ENCODE measurements around the gene GABRB1. TPM values are rescaled to one million over a fixed set of nuclear protein-coding genes. Genes with fewer than 3 reads are reported as not detected.

GABRB1 gene
- polyA plus RNA-seq, 2 of the 4 experiments (the other 2 are of a cell fraction) = not detected

DNA sequence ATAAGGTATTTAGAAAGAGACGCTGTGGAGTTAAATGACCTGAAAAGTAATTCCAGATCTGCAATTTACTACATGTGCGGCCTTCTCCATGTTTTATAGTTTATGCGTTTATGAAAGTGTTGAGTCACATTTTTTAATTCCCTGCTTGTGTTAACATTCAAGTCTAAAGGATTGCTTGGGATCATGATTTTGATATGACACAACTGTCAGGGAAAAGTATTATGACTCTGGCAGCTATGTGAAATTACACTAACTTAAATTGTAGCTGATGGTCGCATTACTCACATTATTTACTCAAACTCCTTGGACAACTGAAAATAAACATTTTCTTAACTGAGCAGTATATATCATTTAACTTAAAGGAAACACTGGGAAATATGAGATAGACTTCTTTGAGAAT, 14.3 kb upstream of the GABRB1 start:
- 57% methylated on average over 4 of the region's 4 CpGs for WGBS (ENCODE audit: missing lambda C conversion rate)
- ATAC-seq (no peak), DNase-seq (ENCODE audit: low read depth in 1 of 2, low spot score in 1 of 2) (no peak), FAIRE-seq (no peak)
- no peaks in the 10 kb centered on the region for H3K9me3 ChIP-seq
- no peak overlapping the region for H3K4me3 ChIP-seq
- H3K4me2 ChIP-seq = no peak overlapping the region
- ChIA-PET CTCF (no interaction called here), POLR2A (no interaction called here)
- no peaks in the 10 kb centered on the region for H3K4me1 ChIP-seq
- TF ChIP-seq KDM1A (IDR thresholded peaks at IDR 0.05; ENCODE audit: low read depth) (no peak), CHD4 (IDR thresholded peaks at IDR 0.05; ENCODE audit: borderline replicate concordance) (no peak), RCOR1 (IDR thresholded peaks at IDR 0.05; ENCODE audit: low read depth, low read length) (no peak), NR3C1 (IDR thresholded peaks at IDR 0.05) (no peak), MAZ (IDR thresholded peaks at IDR 0.05; ENCODE audit: borderline replicate concordance, low read depth, low read length) (no peak), RAD21 (conservative IDR thresholded peaks at IDR 0.05 in 1 of 2, IDR thresholded peaks at IDR 0.05 in 1 of 2) (no peak), EHF (CRISPR knock-in tag; IDR thresholded peaks at IDR 0.05) (no peak), HEYL (CRISPR knock-in tag; IDR thresholded peaks at IDR 0.05) (no peak), NPAS2 (CRISPR knock-in tag; IDR thresholded peaks at IDR 0.05; ENCODE audit: borderline replicate concordance) (no peak), EP300 (IDR thresholded peaks at IDR 0.05) (no peak), HOXA7 (CRISPR knock-in tag; IDR thresholded peaks at IDR 0.05) (no peak), ZSCAN20 (CRISPR knock-in tag; IDR thresholded peaks at IDR 0.05) (no peak), MYC (IDR thresholded peaks at IDR 0.05; ENCODE audit: borderline replicate concordance, low read length) (no peak), ZNF302 (CRISPR knock-in tag; IDR thresholded peaks at IDR 0.05) (no peak), RFX5 (IDR thresholded peaks at IDR 0.05) (no peak)
- TF ChIP-seq, protein P1, sequence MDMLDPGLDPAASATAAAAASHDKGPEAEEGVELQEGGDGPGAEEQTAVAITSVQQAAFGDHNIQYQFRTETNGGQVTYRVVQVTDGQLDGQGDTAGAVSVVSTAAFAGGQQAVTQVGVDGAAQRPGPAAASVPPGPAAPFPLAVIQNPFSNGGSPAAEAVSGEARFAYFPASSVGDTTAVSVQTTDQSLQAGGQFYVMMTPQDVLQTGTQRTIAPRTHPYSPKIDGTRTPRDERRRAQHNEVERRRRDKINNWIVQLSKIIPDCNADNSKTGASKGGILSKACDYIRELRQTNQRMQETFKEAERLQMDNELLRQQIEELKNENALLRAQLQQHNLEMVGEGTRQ (IDR thresholded peaks at IDR 0.05) = no peak
- TF ChIP-seq, protein P2, sequence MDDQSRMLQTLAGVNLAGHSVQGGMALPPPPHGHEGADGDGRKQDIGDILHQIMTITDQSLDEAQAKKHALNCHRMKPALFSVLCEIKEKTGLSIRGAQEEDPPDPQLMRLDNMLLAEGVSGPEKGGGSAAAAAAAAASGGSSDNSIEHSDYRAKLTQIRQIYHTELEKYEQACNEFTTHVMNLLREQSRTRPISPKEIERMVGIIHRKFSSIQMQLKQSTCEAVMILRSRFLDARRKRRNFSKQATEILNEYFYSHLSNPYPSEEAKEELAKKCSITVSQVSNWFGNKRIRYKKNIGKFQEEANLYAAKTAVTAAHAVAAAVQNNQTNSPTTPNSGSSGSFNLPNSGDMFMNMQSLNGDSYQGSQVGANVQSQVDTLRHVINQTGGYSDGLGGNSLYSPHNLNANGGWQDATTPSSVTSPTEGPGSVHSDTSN (IDR thresholded peaks at IDR 0.05) = no peak
- TF ChIP-seq, protein P3, sequence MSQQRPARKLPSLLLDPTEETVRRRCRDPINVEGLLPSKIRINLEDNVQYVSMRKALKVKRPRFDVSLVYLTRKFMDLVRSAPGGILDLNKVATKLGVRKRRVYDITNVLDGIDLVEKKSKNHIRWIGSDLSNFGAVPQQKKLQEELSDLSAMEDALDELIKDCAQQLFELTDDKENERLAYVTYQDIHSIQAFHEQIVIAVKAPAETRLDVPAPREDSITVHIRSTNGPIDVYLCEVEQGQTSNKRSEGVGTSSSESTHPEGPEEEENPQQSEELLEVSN (IDR thresholded peaks at IDR 0.05; ENCODE audit: borderline replicate concordance, low read depth) = no peak
- TF ChIP-seq, protein P4, sequence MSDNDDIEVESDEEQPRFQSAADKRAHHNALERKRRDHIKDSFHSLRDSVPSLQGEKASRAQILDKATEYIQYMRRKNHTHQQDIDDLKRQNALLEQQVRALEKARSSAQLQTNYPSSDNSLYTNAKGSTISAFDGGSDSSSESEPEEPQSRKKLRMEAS (IDR thresholded peaks at IDR 0.05) = no peak
- TF ChIP-seq, protein P5, sequence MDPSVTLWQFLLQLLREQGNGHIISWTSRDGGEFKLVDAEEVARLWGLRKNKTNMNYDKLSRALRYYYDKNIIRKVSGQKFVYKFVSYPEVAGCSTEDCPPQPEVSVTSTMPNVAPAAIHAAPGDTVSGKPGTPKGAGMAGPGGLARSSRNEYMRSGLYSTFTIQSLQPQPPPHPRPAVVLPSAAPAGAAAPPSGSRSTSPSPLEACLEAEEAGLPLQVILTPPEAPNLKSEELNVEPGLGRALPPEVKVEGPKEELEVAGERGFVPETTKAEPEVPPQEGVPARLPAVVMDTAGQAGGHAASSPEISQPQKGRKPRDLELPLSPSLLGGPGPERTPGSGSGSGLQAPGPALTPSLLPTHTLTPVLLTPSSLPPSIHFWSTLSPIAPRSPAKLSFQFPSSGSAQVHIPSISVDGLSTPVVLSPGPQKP (IDR thresholded peaks at IDR 0.05; ENCODE audit: low read depth, low read length) = no peak
- no peak overlapping the region for H3K27ac ChIP-seq

DNA sequence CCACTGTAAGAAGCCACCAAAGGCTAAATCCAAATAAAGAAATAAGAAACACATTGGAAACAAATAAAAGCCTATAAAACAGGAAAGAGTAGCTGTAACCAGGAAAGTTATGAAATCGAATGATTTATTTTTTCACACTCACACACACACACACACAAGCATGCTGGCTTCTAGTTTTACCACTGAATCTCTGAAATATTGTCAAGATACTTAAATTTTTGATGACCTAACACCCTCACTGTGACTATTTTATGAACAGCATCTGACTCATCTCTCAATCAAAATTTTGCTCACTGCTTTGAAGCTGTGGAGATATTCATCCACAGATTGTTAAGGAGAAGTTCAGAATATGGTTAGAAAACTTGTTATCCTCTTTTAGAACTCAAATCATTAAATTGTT, 13.9 kb upstream of the GABRB1 start:
- Histone ChIP-seq H3K9me3 (no peaks in the 10 kb centered on the region), H3K4me1 (no peaks in the 10 kb centered on the region), H3K27ac (no peak overlapping the region), H3K4me2 (no peak overlapping the region), H3K4me3 (no peak overlapping the region)
- WGBS (ENCODE audit: missing lambda C conversion rate) = 0% methylated on average over 1 of the region's 1 CpG
- CTCF ChIA-PET = no interaction called here
- FAIRE-seq (no peak), ATAC-seq (no peak), DNase-seq (ENCODE audit: low read depth in 1 of 2, low spot score in 1 of 2) (no peak)
- POLR2A ChIA-PET = no interaction called here
- TF ChIP-seq FOXS1 (CRISPR knock-in tag; IDR thresholded peaks at IDR 0.05) (no peak), CHD4 (IDR thresholded peaks at IDR 0.05; ENCODE audit: borderline replicate concordance) (no peak), CEBPB (IDR thresholded peaks at IDR 0.05) (no peak), EP300 (IDR thresholded peaks at IDR 0.05) (no peak)
